BJ (cell line): ENCODE data around the gene RNPEP. TPM values are rescaled to one million over a fixed set of nuclear protein-coding genes. Genes with fewer than 3 reads are reported as not detected.
"Not testable (repeated sequence)": the region's sequence is repeated elsewhere in the genome, so short reads cannot be mapped to it uniquely, and the experiment has no call there.

Source experiments
- CTCF ChIA-PET: fragments of 350-600 bp; formaldehyde crosslinking; extraction: SDS; loops from one replicate; lab custom pipeline; 2021; ENCODE audit warnings: antibody characterized with exemption, inconsistent platforms; lab: Yijun Ruan, JAX
- POLR2A ChIA-PET: fragments of 300-600 bp; sonication (Branson Sonifier 250); formaldehyde crosslinking; extraction: SDS; loops from one replicate; lab custom pipeline; 2021; ENCODE audit warnings: antibody characterized with exemption; lab: Charles Lee
- DNase-seq: peaks from one replicate; pipeline ENCODE4 v3.0.0-alpha.2; 2011; ENCODE audit warnings: low read depth
- H3K27me3 ChIP-seq: 2 replicates; pipeline ENCODE4 v1.6.0; 2011; ENCODE audit warnings: low read length; ENCODE audit not compliant: control insufficient read depth, insufficient read depth
- H3K36me3 ChIP-seq: 2 replicates; pipeline ENCODE4 v1.5.1; 2011; ENCODE audit warnings: low read length; ENCODE audit not compliant: control insufficient read depth, insufficient read depth
- H3K4me3 ChIP-seq: 2 replicates; pipeline ENCODE4 v1.5.1; 2011; ENCODE audit warnings: low read depth, mild to moderate bottlenecking, control low read depth, low read length
- CTCF ChIP-seq: IDR thresholded peaks from 2 replicates; pipeline ENCODE4 v1.5.1; 2011; ENCODE audit warnings: low read depth, mild to moderate bottlenecking, control low read depth, inconsistent platforms, low read length, moderate library complexity; ENCODE audit not compliant: insufficient read depth
- polyA plus RNA-seq: library from polyadenylated mRNA; depleted of rRNA; stranded (reverse); fragments of >200 nt; gene quantifications from 2 replicates; pipeline ENCODE4 v1.2.3, GENCODE V29; 2011; rRNA removed
- small RNA-seq: library from RNA; depleted of rRNA; stranded (forward); fragments of <200 nt; gene quantifications from one replicate; pipeline ENCODE3, GENCODE V24; 2012; ENCODE audit warnings: low replicate concordance, low read depth; ENCODE audit not compliant: insufficient read length

The RNPEP gene
- polyA plus RNA-seq, 1 experiment: 51.5 TPM

GRCh38 chr1:202047977-202048376, 65.5 kb downstream of the RNPEP start:
- no peak for TF ChIP-seq CTCF
- Histone ChIP-seq H3K36me3 (no peaks in the 10 kb centered on the region), H3K4me3 (no peak overlapping the region), H3K27me3 (peaks cover 2% of the 10 kb centered on the region; the same call in 1 of the 2 replicates)
- CTCF ChIA-PET: interaction anchor here (1.1 kb wide), 1 partner anchor 71 kb away, joined by 3 read pairs; no protein-coding TSS in a partner anchor
- POLR2A ChIA-PET: no interaction called here
- no peak for DNase-seq

GRCh38 chr1:202049129-202049528, 66.7 kb downstream of the RNPEP start:
- no peak for DNase-seq
- no peaks in the 10 kb centered on the region for H3K36me3 ChIP-seq
- peaks cover 2% of the 10 kb centered on the region; the same call in 1 of the 2 replicates for H3K27me3 ChIP-seq
- H3K4me3 ChIP-seq: no peak overlapping the region
- TF ChIP-seq CTCF: no peak
- CTCF ChIA-PET: no interaction called here
- POLR2A ChIA-PET: no interaction called here

GRCh38 chr1:202054094-202054493, 71.6 kb downstream of the RNPEP start:
- no peak for DNase-seq
- Histone ChIP-seq H3K36me3 (no peaks in the 10 kb centered on the region), H3K27me3 (no peaks in the 10 kb centered on the region), H3K4me3 (no peak overlapping the region)
- no peak for TF ChIP-seq CTCF
- POLR2A ChIA-PET: no interaction called here
- CTCF ChIA-PET: no interaction called here

GRCh38 chr1:202054673-202055072, 72.2 kb downstream of the RNPEP start:
- H3K36me3 ChIP-seq, CTCF ChIA-PET, DNase-seq, POLR2A ChIA-PET, H3K27me3 ChIP-seq, H3K4me3 ChIP-seq: not testable (repeated sequence)

Small RNAs within 50 kb of the gene (small RNA-seq; reads per million reads assigned to genes)
- gene AL691482.1 (not detected), gene AL691482.2 (not detected), gene MIR6740 (not detected), gene RF00156 (not detected)

Other genes with a start within 250 kb of the RNPEP start
- gene IPO9, start 153.5 kb upstream of the RNPEP start, polyA plus RNA-seq: 48.2 and 49.5 TPM in 2 replicates
- gene SHISA4, start 93.8 kb upstream of the RNPEP start, polyA plus RNA-seq: 36.9 and 72.6 TPM in 2 replicates
- gene LMOD1, start 36.1 kb upstream of the RNPEP start, polyA plus RNA-seq: 67.8 and 112 TPM in 2 replicates
- 54.6 and 87.5 TPM in 2 replicates for gene TIMM17A, start 27.1 kb upstream of the RNPEP start, polyA plus RNA-seq
- 0.02 and 0.21 TPM in 2 replicates for gene ELF3, start 27.9 kb downstream of the RNPEP start, polyA plus RNA-seq
- not detected in 2 replicates for gene GPR37L1, start 140.3 kb downstream of the RNPEP start, polyA plus RNA-seq
- 54.5 and 76.6 TPM in 2 replicates for gene ARL8A, start 162.1 kb downstream of the RNPEP start, polyA plus RNA-seq
- not detected in 2 replicates for gene PTPN7, start 178.0 kb downstream of the RNPEP start, polyA plus RNA-seq
- not detected in 2 replicates for gene LGR6, start 211.2 kb downstream of the RNPEP start, polyA plus RNA-seq